OCI-LY3 (cell line): ENCODE results near the gene RBMXL2.

ENCODE experiments used
- H2AFZ ChIP-seq: fragments of 200-600, 300-600 bp; shearing (Covaris generic); 2 replicates; pipeline ENCODE4 v1.6.0; 2014; ENCODE audit warnings: antibody characterized with exemption, low read depth, low read length
- H3K27ac ChIP-seq: fragments of 200-600, 300-600 bp; sonication (generic); 2 replicates; pipeline ENCODE4 v1.5.1; 2014; ENCODE audit warnings: mild to moderate bottlenecking, low read length, moderate library complexity, mixed read lengths
- H3K27me3 ChIP-seq: fragments of 200-600, 300-600 bp; sonication (generic); 2 replicates; pipeline ENCODE4 v1.6.1; 2014; ENCODE audit warnings: low read depth, low read length, mixed read lengths
- H3K36me3 ChIP-seq: fragments of 200-600, 300-600 bp; sonication (generic); replicated peaks from 2 replicates; pipeline ENCODE3; 2014; ENCODE audit warnings: low read depth, low read length, mixed read lengths
- H3K4me1 ChIP-seq: fragments of 300-600, 200-600 bp; sonication (generic); 2 replicates; pipeline ENCODE4 v1.6.1; 2014; ENCODE audit warnings: low read length, mixed read lengths
- H3K4me2 ChIP-seq: fragments of 200-600, 300-600 bp; sonication (generic); 2 replicates; pipeline ENCODE4 v1.6.1; 2014; ENCODE audit warnings: low read length, mixed read lengths
- H3K4me3 ChIP-seq: fragments of 300-600, 200-600 bp; sonication (generic); 2 replicates; pipeline ENCODE4 v1.5.1; 2014; ENCODE audit warnings: antibody characterized with exemption, mild to moderate bottlenecking, low read length, moderate library complexity
- H3K79me2 ChIP-seq: fragments of 300-600, 200-600 bp; shearing (Covaris generic); 2 replicates; pipeline ENCODE4 v1.6.1; 2014; ENCODE audit warnings: mild to moderate bottlenecking, low read length, mixed read lengths
- H3K9ac ChIP-seq: fragments of 300-600, 200-600 bp; shearing (Covaris generic); 2 replicates; pipeline ENCODE4 v1.6.0; 2014; ENCODE audit warnings: mild to moderate bottlenecking, low read length, moderate library complexity
- H3K9me3 ChIP-seq: fragments of 200-600, 300-600 bp; shearing (Covaris generic); 2 replicates; pipeline ENCODE4 v1.6.1; 2014; ENCODE audit warnings: low read length, mixed read lengths; ENCODE audit not compliant: insufficient read depth
- H4K20me1 ChIP-seq: fragments of 200-600, 300-600 bp; sonication (generic); 2 replicates; pipeline ENCODE4 v1.6.1; 2016; ENCODE audit warnings: low read length, mixed read lengths; ENCODE audit not compliant: insufficient read depth
- EZH2phosphoT487 ChIP-seq: fragments of 200-600 bp; shearing (Covaris generic); IDR thresholded peaks from 2 replicates; pipeline ENCODE4 v1.6.1; 2018; ENCODE audit warnings: antibody characterized with exemption, mixed run types, low read depth
- TF ChIP-seq, protein P1 (sequence below): fragments of 200-600, 300-600 bp; sonication (generic); IDR thresholded peaks from 2 replicates; pipeline ENCODE4 v1.5.1; 2014; ENCODE audit warnings: antibody characterized with exemption, low read length, low read depth

The RBMXL2 gene

DNA sequence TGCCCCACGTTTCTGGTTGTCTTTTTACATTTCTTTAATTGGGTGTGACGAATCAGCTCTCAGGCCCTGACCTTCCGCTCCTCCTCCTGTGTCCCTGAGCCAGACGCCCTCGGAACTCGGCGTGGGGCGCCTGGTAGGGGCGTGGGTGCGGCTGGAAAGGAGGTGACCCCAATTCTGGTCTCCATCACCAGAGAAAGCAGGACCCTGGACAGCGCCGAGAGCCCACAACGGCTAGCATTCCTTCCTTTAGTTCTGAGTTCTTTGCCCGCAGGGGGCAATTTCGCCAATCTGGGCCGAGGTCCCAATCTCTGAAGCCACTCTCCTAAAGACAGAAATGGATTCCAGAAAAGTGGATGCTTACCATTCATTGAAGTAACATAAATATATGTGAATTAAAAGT lies 11.7 kb upstream of the RBMXL2 start:
- Histone ChIP-seq H3K9me3 (no peaks in the 10 kb centered on the region), H3K4me3 (no peak overlapping the region), H3K9ac (no peak overlapping the region), H3K79me2 (no peaks in the 10 kb centered on the region), H3K4me1 (no peaks in the 10 kb centered on the region), H4K20me1 (no peaks in the 10 kb centered on the region), H3K4me2 (no peak overlapping the region), H3K36me3 (no peaks in the 10 kb centered on the region), H3K27ac (no peak overlapping the region), H2AFZ (no peak overlapping the region), H3K27me3 (no peaks in the 10 kb centered on the region)
- TF ChIP-seq EZH2phosphoT487 = no peak
- TF ChIP-seq, protein P1, sequence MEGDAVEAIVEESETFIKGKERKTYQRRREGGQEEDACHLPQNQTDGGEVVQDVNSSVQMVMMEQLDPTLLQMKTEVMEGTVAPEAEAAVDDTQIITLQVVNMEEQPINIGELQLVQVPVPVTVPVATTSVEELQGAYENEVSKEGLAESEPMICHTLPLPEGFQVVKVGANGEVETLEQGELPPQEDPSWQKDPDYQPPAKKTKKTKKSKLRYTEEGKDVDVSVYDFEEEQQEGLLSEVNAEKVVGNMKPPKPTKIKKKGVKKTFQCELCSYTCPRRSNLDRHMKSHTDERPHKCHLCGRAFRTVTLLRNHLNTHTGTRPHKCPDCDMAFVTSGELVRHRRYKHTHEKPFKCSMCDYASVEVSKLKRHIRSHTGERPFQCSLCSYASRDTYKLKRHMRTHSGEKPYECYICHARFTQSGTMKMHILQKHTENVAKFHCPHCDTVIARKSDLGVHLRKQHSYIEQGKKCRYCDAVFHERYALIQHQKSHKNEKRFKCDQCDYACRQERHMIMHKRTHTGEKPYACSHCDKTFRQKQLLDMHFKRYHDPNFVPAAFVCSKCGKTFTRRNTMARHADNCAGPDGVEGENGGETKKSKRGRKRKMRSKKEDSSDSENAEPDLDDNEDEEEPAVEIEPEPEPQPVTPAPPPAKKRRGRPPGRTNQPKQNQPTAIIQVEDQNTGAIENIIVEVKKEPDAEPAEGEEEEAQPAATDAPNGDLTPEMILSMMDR = no peak

DNA sequence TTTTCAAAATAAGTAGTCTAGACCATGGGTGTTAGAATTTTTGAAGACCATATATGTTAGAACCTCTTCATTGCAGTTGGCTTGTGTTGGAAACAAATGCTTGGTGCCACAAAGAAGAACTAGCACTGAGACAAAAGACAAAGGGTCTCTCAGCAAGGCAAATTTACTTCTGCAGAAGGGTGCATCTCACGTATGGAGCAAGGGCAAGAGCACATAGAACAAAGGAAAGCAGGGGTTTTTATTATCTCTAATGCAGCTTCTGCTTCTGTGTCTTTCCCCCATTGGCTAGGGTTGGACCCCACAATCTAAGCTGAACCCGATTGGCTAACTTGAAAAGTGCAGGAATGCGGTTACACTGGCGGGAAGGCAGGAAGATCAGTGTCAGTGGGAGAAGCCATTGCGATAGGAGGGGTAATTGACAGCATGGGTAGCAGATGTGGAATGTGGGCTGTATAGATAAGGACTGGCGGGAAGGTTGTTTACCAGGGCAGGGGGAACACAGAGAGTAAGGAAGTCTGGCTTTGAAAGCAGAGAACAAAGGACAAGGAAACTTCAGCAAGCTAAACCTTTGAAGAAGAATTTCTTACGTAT lies 9.2 kb upstream of the RBMXL2 start:
- Histone ChIP-seq H2AFZ (no peak overlapping the region), H3K79me2 (no peaks in the 10 kb centered on the region), H3K27me3 (no peaks in the 10 kb centered on the region), H3K27ac (no peak overlapping the region), H3K36me3 (no peaks in the 10 kb centered on the region), H3K4me2 (no peak overlapping the region), H3K4me3 (no peak overlapping the region), H3K9me3 (no peaks in the 10 kb centered on the region), H3K9ac (no peak overlapping the region), H3K4me1 (no peaks in the 10 kb centered on the region), H4K20me1 (no peaks in the 10 kb centered on the region)
- no peak for TF ChIP-seq EZH2phosphoT487
- TF ChIP-seq, protein P1 = no peak

DNA sequence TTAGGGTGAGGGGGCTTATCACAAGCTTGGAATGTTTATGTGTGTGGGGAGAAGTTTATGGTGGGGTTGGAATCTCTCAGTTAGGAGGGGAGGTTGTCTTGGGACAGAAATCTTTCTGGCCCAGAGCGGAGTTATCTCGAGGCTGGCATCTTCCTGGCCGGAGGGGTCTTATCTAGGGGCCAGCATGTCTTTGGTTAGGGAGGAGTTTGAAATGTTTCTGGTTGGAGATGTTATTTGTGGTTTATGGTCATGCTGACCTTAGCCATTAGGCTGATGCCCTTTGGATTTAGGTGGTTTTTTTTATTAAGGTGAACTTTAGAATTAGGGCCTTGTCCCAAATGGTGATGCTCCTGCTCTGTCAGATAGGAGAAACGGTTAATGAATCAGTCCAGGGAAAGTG lies 7.9 kb upstream of the RBMXL2 start:
- H2AFZ ChIP-seq = no peak overlapping the region
- H3K9me3 ChIP-seq = no peaks in the 10 kb centered on the region
- H3K79me2 ChIP-seq = no peaks in the 10 kb centered on the region
- no peak overlapping the region for H3K4me2 ChIP-seq
- H3K4me3 ChIP-seq = no peak overlapping the region
- no peak overlapping the region for H3K9ac ChIP-seq
- H3K27me3 ChIP-seq = no peaks in the 10 kb centered on the region
- no peak overlapping the region for H3K27ac ChIP-seq
- no peaks in the 10 kb centered on the region for H4K20me1 ChIP-seq
- no peaks in the 10 kb centered on the region for H3K36me3 ChIP-seq
- no peak for TF ChIP-seq EZH2phosphoT487
- TF ChIP-seq, protein P1 = no peak
- no peaks in the 10 kb centered on the region for H3K4me1 ChIP-seq

DNA sequence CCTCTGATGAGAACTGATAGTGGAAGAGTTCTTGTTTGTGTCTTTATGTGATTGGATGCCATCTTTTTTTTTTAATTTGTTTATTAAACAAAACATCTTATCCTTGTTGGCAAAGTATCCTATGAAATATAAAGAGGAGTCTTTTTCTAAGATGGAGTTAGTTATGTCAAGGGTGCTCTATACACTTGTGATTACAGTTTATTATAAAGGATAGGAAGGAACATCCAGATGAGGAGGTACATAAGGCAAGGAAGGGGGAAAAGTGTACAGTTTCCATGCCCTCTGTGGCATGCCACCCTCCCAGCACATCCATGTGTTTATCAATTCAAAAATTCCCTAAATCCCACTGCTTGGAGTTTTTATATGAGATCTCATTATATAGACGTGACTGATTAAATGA lies 7.4 kb upstream of the RBMXL2 start:
- Histone ChIP-seq H3K27ac (no peak overlapping the region), H3K27me3 (no peaks in the 10 kb centered on the region), H3K4me1 (no peaks in the 10 kb centered on the region), H3K4me3 (no peak overlapping the region), H3K79me2 (no peaks in the 10 kb centered on the region), H3K4me2 (no peak overlapping the region), H4K20me1 (no peaks in the 10 kb centered on the region), H3K36me3 (no peaks in the 10 kb centered on the region), H3K9ac (no peak overlapping the region), H3K9me3 (no peaks in the 10 kb centered on the region), H2AFZ (no peak overlapping the region)
- TF ChIP-seq, protein P1 = no peak
- TF ChIP-seq EZH2phosphoT487 = no peak
